ENCODE results near the gene PSG3.
"Not testable (repeated sequence)": the region's sequence is repeated elsewhere in the genome, so short reads cannot be mapped to it uniquely, and the experiment has no call there.

GRCh38 chr19:42710986-42711385, 29.3 kb downstream of the PSG3 start:
- not testable (repeated sequence) for TF ChIP-seq POLR2A (IDR thresholded peaks at IDR 0.05; ENCODE audit: low read length); RCOR1 (IDR thresholded peaks at IDR 0.05; ENCODE audit: low read depth, low read length); CTCF (IDR thresholded peaks at IDR 0.05); RAD21 (conservative IDR thresholded peaks at IDR 0.05 in 1 of 2, IDR thresholded peaks at IDR 0.05 in 1 of 2)
